Measurements from ENCODE around the gene HTR4. TPM values are rescaled to one million over a fixed set of nuclear protein-coding genes. Genes with fewer than 3 reads are reported as not detected.

HTR4 gene
- total RNA-seq, 1 experiment from 2014 or later, result not detected

GRCh38 chr5:148595697-148596096 is 58.6 kb downstream of the HTR4 start:
- Histone ChIP-seq H3K9ac (ENCODE audit: low read length) (no peak overlapping the region), H3K4me3 (replicated peaks in 1 of 2; ENCODE audit: low read depth in 1 of 2, low read length in 2 of 2) (no peak overlapping the region), H3K79me2 (ENCODE audit: insufficient read depth, low read length) (no peaks in the 10 kb centered on the region), H3K4me1 (ENCODE audit: control insufficient read depth in 1 of 2, insufficient read depth in 2 of 2, low read length in 2 of 2) (no peaks in the 10 kb centered on the region), H3K27ac (ENCODE audit: low read depth, low read length) (no peak overlapping the region), H3K9me3 (ENCODE audit: control insufficient read depth in 1 of 2, insufficient read depth in 1 of 2, low read depth in 1 of 2, low read length in 2 of 2) (no peaks in the 10 kb centered on the region), H4K20me1 (ENCODE audit: insufficient read depth) (no peaks in the 10 kb centered on the region), H3K36me3 (ENCODE audit: control insufficient read depth in 1 of 2, insufficient read depth in 2 of 2, low read length in 2 of 2) (no peaks in the 10 kb centered on the region), H3K4me2 (ENCODE audit: low read length) (no peak overlapping the region), H3K27me3 (ENCODE audit: insufficient read depth, low read length) (no peaks in the 10 kb centered on the region), H2AFZ (ENCODE audit: low read depth, low read length, poor library complexity, severe bottlenecking) (no peak overlapping the region), H3K9me2 (ENCODE audit: insufficient read depth) (no peaks in the 10 kb centered on the region)
- BruUV-seq (replicated peaks), result no TSS peak
- RAD21 ChIA-PET (ENCODE audit: low non-redundant PET in 1 of 2, low total read pairs in 2 of 2, uncharacterized antibody in 2 of 2, unreplicated experiment in 2 of 2), result no interaction called here
- POLR2A ChIA-PET, result no interaction called here
- ATAC-seq (no peak), DNase-seq (ENCODE audit: low read depth, low spot score) (no peak)
- CTCF ChIA-PET, result no interaction called here
- TF ChIP-seq CBX3 (IDR thresholded peaks at IDR 0.05; ENCODE audit: low read depth) (no peak), MAX (IDR thresholded peaks at IDR 0.05) (no peak), ELF1 (IDR thresholded peaks at IDR 0.05; ENCODE audit: borderline replicate concordance, low read depth) (no peak), ZFX (IDR thresholded peaks at IDR 0.05) (no peak), ZNF274 (IDR thresholded peaks at IDR 0.05; ENCODE audit: low read depth, low read length) (no peak), EGR1 (IDR thresholded peaks at IDR 0.05; ENCODE audit: low read depth) (no peak), EZH2 (IDR thresholded peaks at IDR 0.05) (no peak), EZH2phosphoT487 (IDR thresholded peaks at IDR 0.05; ENCODE audit: borderline replicate concordance) (no peak), SRF (IDR thresholded peaks at IDR 0.05; ENCODE audit: low read depth) (no peak), FOSL1 (IDR thresholded peaks at IDR 0.05; ENCODE audit: low read depth) (no peak), REST (IDR thresholded peaks at IDR 0.05; ENCODE audit: low read depth) (no peak), CEBPB (IDR thresholded peaks at IDR 0.05; ENCODE audit: low read depth) (no peak), SP1 (IDR thresholded peaks at IDR 0.05; ENCODE audit: low read depth) (no peak), SIN3A (IDR thresholded peaks at IDR 0.05; ENCODE audit: low read depth) (no peak), JUND (IDR thresholded peaks at IDR 0.05) (no peak), RAD21 (IDR thresholded peaks at IDR 0.05; ENCODE audit: low read depth) (no peak), ZBTB33 (IDR thresholded peaks at IDR 0.05; ENCODE audit: extremely low read depth, insufficient replicate concordance, low read length) (no peak), ATF3 (IDR thresholded peaks at IDR 0.05) (no peak)
- intact Hi-C loops (cut with micrococcal nuclease), result no loop called here
